Measurements from ENCODE around the gene EMILIN2. TPM values are rescaled to one million over a fixed set of nuclear protein-coding genes. Genes with fewer than 3 reads are reported as not detected.

Gene EMILIN2
- polyA plus RNA-seq, 1 donor (not counting 4 experiments of a cell fraction or from before 2014, with no cell fraction given) = 0.07 TPM

GRCh38 chr18:2883076-2883735, 36.4 kb downstream of the EMILIN2 start:
- TF ChIP-seq EZH2 (IDR thresholded peaks at IDR 0.05; ENCODE audit: low read length) (no peak), CTCF (optimal IDR thresholded peaks at IDR 0.05 in 1 of 3, IDR thresholded peaks at IDR 0.05 in 1 of 3, conservative IDR thresholded peaks at IDR 0.05 in 1 of 3; ENCODE audit: extremely low read depth in 1 of 3, insufficient read depth in 2 of 3, low read length in 3 of 3) (no peak)
- H2AFZ ChIP-seq (ENCODE audit: control insufficient read depth, low read length) = no peak overlapping the region

GRCh38 chr18:2884706-2885285, 38.0 kb downstream of the EMILIN2 start:
- FAIRE-seq (no peak), DNase-seq (ENCODE audit: low read depth, low spot score) (no peak)
- TF ChIP-seq CTCF (optimal IDR thresholded peaks at IDR 0.05 in 1 of 3, IDR thresholded peaks at IDR 0.05 in 1 of 3, conservative IDR thresholded peaks at IDR 0.05 in 1 of 3; ENCODE audit: extremely low read depth in 1 of 3, insufficient read depth in 2 of 3, low read length in 3 of 3) = no peak
- no peak for TF ChIP-seq EZH2 (IDR thresholded peaks at IDR 0.05; ENCODE audit: low read length)
- H3K27ac ChIP-seq (ENCODE audit: control insufficient read depth, insufficient read depth, low read length) = no peak overlapping the region
- no peak overlapping the region for H3K4me3 ChIP-seq (ENCODE audit: control insufficient read depth in 2 of 3, extremely low read depth in 1 of 3, insufficient read depth in 2 of 3, low read depth in 1 of 3, low read length in 3 of 3)
- no peaks in the 10 kb centered on the region for H3K36me3 ChIP-seq (ENCODE audit: control insufficient read depth in 2 of 2, extremely low read depth in 1 of 2, insufficient read depth in 2 of 2, low read length in 2 of 2)
- H3K4me2 ChIP-seq (ENCODE audit: control insufficient read depth, extremely low read depth, insufficient read depth, low read depth, low read length) = no peak overlapping the region
- no peaks in the 10 kb centered on the region for H4K20me1 ChIP-seq (ENCODE audit: control insufficient read depth, extremely low read depth, insufficient read depth, low read length)
- H2AFZ ChIP-seq (ENCODE audit: control insufficient read depth, low read length) = no peak overlapping the region
- no peaks in the 10 kb centered on the region for H3K9me1 ChIP-seq (ENCODE audit: control insufficient read depth, extremely low read depth, insufficient read depth, low read length)
- H3K79me2 ChIP-seq (ENCODE audit: control insufficient read depth, insufficient read depth, low read length) = no peaks in the 10 kb centered on the region
- dilution Hi-C loops (cut with MboI; ENCODE audit: extremely low pct_ligation_motif_present, low sequenced_read_pairs) = no loop called here
- H3K4me1 ChIP-seq (ENCODE audit: control insufficient read depth, extremely low read depth, insufficient read depth, low read length) = no peaks in the 10 kb centered on the region
- H3K9me3 ChIP-seq (ENCODE audit: control insufficient read depth, low read depth, low read length) = no peaks in the 10 kb centered on the region
- no peak overlapping the region for H3K9ac ChIP-seq (ENCODE audit: control insufficient read depth, extremely low read depth, insufficient read depth, low read length)
- no peaks in the 10 kb centered on the region for H3K27me3 ChIP-seq (ENCODE audit: control insufficient read depth, extremely low read depth, insufficient read depth, low read length)

More at GRCh38 chr18:2883076-2883735, 36.4 kb downstream of the EMILIN2 start:
- no peaks in the 10 kb centered on the region for H3K9me3 ChIP-seq (ENCODE audit: control insufficient read depth, low read depth, low read length)
- dilution Hi-C loops (cut with MboI; ENCODE audit: extremely low pct_ligation_motif_present, low sequenced_read_pairs) = no loop called here
- H3K9ac ChIP-seq (ENCODE audit: control insufficient read depth, extremely low read depth, insufficient read depth, low read length) = no peak overlapping the region
- H3K4me1 ChIP-seq (ENCODE audit: control insufficient read depth, extremely low read depth, insufficient read depth, low read length) = no peaks in the 10 kb centered on the region
- no peaks in the 10 kb centered on the region for H3K79me2 ChIP-seq (ENCODE audit: control insufficient read depth, insufficient read depth, low read length)
- no peak overlapping the region for H3K27ac ChIP-seq (ENCODE audit: control insufficient read depth, insufficient read depth, low read length)
- DNase-seq (ENCODE audit: low read depth, low spot score) (no peak), FAIRE-seq (no peak)
- no peaks in the 10 kb centered on the region for H3K27me3 ChIP-seq (ENCODE audit: control insufficient read depth, extremely low read depth, insufficient read depth, low read length)
- H3K4me2 ChIP-seq (ENCODE audit: control insufficient read depth, extremely low read depth, insufficient read depth, low read depth, low read length) = no peak overlapping the region
- no peak overlapping the region for H3K4me3 ChIP-seq (ENCODE audit: control insufficient read depth in 2 of 3, extremely low read depth in 1 of 3, insufficient read depth in 2 of 3, low read depth in 1 of 3, low read length in 3 of 3)
- no peaks in the 10 kb centered on the region for H3K9me1 ChIP-seq (ENCODE audit: control insufficient read depth, extremely low read depth, insufficient read depth, low read length)
- H4K20me1 ChIP-seq (ENCODE audit: control insufficient read depth, extremely low read depth, insufficient read depth, low read length) = no peaks in the 10 kb centered on the region
- no peaks in the 10 kb centered on the region for H3K36me3 ChIP-seq (ENCODE audit: control insufficient read depth in 2 of 2, extremely low read depth in 1 of 2, insufficient read depth in 2 of 2, low read length in 2 of 2)

Data from keratinocyte (primary cell).